Glomerular visceral epithelial cell (primary cell): ENCODE results near the gene GOLPH3.
"Not testable (repeated sequence)": the region's sequence is repeated elsewhere in the genome, so short reads cannot be mapped to it uniquely, and the experiment has no call there.

Experiments
- DNase-seq: peaks from one replicate; pipeline ENCODE4 v3.0.0-alpha.2; 2016; ENCODE audit errors: extremely low spot score

GOLPH3 gene

GRCh38 chr5:32098890-32099310, 75.2 kb downstream of the GOLPH3 start:
- DNase-seq = no peak

DNA sequence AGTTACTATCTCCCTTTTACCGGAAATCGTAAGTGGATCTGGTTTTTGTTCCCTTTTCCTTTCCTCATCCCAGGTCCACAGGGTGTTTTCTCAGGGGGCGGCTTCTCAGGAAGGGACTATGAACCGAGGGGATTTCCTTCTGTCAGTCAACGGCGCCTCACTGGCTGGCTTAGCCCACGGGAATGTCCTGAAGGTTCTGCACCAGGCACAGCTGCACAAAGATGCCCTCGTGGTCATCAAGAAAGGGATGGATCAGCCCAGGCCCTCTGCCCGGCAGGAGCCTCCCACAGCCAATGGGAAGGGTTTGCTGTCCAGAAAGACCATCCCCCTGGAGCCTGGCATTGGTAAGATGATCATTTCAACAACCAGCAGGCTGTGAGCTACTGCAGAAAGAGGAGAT, 75.8 kb downstream of the GOLPH3 start:
- no peak for DNase-seq

DNA sequence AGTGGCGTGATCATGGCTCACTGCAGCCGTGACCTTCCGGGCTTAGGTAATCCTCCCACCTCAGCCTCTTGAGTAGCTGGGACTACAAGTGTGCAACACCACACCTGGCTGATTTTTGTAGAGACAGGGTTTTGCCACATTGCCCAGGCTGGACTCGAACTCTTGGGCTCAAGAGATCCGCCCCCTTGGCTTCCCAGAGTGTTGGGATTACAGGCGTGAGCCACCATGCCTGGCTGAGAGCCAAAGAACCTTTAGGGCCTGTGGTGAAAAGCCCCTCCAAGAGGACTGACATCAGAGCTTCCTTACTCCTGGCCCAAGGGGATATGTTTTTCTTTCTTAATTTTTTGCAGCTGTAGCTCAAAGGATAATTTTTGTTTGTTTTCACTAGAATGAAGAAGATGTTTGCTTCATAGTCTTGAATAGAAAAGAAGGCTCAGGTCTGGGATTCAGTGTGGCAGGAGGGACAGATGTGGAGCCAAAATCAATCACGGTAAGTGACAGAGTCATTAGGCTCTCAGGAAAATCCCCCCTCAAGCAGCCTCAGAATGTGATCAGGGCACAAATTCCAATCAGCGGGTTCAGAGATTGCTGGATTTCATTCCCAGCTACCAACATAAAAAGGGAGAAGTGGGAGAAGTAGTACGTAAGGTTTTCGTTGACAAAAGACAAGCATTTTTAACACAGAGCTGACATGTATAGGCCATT, 77.1 kb downstream of the GOLPH3 start:
- no peak for DNase-seq

DNA sequence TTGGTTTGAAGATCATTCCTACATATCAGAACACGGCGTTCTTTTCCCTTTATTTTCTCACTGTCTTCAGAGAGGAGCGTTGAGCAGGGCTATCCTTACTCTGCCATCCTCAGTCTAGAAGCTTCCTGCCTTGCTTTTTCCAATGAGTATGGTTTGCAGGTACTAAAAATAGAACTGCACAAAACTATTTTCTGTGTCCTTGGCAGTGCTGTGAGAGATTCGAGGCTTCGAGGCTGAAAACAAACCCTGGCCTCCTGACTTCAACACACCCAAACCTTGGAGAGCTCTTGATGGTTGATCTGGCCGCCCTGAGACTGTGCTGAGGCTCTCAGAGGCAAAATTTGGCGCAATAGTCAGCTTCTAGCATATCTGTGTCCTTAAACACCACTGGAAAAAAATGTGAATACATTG, 78.9 kb downstream of the GOLPH3 start:
- no peak for DNase-seq

DNA sequence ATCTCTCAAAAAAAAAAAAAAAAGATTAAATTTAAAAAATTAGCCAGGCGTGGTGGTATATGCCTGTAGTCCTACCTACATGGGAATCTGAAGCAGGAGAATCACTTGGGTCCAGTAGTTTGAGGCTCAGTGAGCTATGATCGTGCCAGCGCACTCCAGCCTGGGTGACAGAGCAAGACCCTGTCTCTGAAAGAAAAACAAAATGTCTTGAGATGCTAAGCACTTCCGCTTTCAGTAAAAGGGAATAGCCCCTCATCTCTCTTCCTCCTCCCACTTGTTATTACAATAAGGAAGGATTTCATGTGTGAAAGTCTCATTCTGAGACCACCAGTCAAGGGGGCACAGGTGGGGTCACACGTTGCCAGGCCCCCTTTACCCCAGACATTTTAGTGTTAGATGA, 79.4 kb downstream of the GOLPH3 start:
- DNase-seq = no peak

GRCh38 chr5:32092938-32093812, 80.9 kb downstream of the GOLPH3 start:
- DNase-seq = peak; percentile 77

GRCh38 chr5:32090755-32091128, 83.4 kb downstream of the GOLPH3 start:
- DNase-seq = no peak

GRCh38 chr5:32090026-32090754, 83.9 kb downstream of the GOLPH3 start:
- DNase-seq = no peak

GRCh38 chr5:32089146-32090000, 84.7 kb downstream of the GOLPH3 start:
- no peak for DNase-seq

- DNase-seq = no peak
These were observed 85.9 kb downstream of the GOLPH3 start for GRCh38 chr5:32088214-32088613.

DNA sequence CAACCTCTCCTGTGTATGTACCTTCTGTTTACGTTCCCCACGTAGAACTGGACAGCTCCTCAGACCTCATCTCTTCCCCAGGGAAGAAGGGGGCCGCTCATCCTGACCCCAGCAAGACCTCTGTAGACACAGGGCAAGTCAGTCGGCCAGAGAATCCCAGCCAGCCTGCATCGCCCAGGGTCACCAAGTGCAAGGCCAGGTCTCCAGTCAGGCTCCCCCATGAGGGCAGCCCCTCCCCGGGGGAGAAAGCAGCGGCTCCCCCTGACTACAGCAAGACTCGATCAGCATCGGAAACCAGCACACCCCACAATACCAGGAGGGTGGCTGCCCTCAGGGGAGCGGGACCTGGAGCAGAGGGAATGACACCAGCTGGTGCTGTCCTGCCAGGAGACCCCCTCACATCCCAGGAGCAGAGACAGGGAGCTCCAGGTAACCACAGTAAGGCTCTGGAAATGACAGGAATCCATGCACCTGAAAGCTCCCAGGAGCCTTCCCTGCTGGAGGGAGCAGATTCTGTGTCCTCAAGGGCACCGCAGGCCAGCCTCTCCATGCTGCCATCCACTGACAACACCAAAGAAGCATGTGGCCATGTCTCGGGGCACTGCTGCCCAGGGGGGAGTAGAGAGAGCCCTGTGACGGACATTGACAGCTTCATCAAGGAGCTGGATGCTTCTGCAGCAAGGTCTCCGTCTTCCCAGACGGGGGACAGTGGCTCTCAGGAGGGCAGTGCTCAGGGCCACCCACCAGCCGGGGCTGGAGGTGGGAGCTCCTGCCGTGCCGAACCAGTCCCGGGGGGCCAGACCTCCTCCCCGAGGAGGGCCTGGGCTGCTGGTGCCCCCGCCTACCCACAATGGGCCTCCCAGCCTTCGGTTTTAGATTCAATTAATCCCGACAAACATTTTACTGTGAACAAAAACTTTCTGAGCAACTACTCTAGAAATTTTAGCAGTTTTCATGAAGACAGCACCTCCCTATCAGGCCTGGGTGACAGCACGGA, 86.7 kb downstream of the GOLPH3 start:
- DNase-seq = no peak

DNA sequence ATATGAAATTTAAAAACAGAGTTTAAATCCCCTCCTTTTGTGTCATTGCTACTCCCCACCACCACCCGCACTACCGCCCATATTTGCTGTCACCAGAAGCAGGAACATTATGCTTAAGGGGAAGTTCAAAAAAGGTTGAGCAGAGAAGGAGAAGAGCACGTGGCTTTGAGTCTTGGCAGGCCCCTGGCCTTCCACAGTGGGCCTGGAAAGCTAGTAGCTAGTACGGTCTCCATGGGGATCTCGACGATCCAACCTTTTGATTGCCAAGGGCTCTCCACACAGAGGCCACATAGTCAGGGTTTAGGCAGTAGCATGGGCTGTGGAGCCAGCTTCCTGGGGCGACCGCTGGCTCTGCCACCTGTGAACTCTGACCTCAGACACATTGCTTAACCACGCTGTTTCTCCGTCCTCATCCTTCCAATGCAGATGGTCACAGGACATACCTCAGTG, 90.1 kb downstream of the GOLPH3 start:
- DNase-seq = no peak

DNA sequence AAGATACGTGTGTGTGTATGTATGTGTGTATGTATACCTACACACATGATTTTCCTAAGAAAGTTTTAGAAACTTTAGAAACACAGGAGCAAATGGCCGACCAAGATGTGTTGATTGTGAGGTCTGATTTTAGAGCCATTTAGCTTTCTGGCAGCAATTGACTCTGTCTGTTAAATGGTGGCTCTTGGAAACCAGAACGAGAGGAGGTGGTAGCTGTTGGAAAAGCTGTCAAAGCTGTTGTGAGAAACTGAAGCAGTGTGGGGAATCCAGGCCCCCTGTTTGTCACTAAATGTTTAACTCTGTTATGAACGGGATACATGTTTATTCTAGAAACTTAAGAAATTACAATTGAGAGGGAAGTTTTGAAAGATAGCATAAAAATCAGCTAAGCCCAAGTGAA, 91.4 kb downstream of the GOLPH3 start:
- DNase-seq = no peak

GRCh38 chr5:32080565-32080964, 93.6 kb downstream of the GOLPH3 start:
- DNase-seq = not testable (repeated sequence)

- not testable (repeated sequence) for DNase-seq
These were observed 95.3 kb downstream of the GOLPH3 start for GRCh38 chr5:32078855-32079254.

- peak; percentile 96 for DNase-seq
These were observed 97.1 kb downstream of the GOLPH3 start for GRCh38 chr5:32076699-32077695.
